ENCODE results near the gene MAP3K13.
"Not testable (repeated sequence)": the region's sequence is repeated elsewhere in the genome, so short reads cannot be mapped to it uniquely, and the experiment has no call there.

MAP3K13 gene

DNA sequence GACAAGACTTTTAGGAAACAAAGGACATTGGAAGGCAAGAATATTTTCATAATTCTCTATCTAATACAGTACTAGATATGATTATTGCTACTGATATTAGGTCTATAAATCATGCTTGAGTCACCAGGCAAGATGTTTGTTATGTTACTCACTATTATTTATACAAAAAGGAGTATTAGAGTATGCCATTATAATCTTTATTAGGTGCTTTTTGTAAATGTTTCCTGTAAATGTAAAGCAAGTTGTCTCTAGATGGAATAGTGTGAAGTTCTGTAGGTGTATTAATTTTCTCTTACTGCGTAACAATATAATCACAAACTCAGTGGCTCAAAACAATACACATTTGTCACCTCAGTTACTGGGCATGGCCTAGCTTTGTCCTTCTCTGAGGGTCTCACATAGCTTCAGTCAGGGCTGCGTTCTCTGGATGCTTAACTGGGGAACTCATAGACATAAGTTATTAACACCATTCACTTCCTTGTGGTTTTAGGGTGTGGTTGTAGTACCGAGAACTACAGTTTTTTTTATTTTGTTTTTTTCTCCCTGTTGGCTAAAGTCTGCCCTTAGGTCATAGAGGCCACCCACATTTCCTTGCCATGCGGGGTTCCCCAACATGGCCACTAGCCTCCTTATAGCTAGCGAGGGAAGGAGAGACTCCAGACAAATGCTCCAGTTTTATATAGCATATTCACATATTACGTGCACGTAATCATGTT lies 20.3 kb upstream of the MAP3K13 start:
- no peak for DNase-seq

DNA sequence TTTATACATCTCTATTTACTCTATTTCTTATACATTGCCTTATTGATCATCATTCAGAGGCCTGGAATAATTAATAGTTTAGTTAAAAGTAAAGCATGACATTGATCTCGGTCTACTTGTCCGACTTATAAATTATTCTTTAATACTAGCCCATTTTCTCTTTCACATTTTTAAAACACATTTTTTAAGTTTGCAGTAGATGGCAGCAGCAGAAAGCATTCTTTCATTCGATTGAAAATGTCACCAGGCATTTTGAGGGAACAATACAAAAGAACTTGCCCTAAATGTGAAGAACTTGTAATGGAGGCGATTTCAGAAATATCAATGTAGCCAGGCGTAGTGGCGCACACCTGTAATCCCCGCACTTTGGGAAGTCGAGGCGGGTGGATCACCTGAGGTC lies 15.5 kb upstream of the MAP3K13 start:
- DNase-seq: no peak

DNA sequence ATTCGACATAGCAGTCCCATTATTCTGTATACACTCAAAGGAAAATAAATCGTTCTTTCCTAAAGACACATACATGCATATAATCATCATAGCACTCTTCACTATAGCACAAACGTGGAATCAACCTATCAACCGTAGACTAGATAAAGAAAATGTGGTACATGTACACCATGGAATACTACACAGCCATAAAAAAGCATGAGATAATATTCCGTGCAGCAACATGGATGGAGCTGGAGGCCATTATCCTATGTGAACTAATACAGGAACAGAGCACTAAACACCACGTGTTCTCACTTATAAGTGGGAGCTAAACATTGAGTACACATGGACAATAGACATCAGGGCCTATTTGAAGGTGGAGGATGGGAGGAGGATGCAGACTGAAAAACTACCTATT lies 12.1 kb upstream of the MAP3K13 start:
- DNase-seq: no peak

DNA sequence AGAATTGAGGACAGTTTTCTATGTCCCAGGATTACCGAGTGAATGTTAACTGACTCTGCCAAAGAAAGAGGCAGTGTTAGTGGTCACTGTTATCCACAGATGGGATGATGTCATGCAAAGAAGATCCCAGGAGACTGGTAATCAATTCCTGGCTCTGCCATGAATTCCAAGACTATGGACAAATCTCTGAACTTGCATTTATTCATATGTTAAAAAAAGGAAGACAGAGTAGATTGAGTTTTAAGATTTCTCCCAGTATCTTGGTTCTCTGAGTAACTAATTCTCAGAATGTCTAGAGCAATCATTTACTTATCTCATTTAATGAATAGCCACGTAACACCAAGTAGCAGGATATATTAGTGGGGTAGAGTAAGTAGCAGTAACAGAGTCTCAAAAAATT lies 11.5 kb upstream of the MAP3K13 start:
- DNase-seq: no peak

DNA sequence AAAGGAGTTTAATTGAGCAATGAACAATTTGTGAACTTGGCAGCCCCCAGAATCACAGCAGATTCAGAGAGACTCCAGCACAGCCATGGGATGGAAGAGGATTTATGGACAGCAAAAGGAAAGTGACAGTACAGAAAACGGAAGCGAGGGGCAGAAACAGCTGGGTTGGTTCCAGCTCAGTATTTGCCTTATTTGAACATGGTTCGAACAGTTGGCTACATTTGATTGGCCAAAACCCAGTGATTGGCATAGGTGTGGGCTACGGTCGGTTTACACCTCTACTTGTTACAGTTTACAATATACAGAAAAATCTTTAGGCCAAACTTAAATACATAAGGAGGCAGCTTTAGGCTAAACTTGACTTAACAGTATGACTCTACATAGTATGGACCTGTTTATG lies 9.7 kb upstream of the MAP3K13 start:
- DNase-seq: no peak

DNA sequence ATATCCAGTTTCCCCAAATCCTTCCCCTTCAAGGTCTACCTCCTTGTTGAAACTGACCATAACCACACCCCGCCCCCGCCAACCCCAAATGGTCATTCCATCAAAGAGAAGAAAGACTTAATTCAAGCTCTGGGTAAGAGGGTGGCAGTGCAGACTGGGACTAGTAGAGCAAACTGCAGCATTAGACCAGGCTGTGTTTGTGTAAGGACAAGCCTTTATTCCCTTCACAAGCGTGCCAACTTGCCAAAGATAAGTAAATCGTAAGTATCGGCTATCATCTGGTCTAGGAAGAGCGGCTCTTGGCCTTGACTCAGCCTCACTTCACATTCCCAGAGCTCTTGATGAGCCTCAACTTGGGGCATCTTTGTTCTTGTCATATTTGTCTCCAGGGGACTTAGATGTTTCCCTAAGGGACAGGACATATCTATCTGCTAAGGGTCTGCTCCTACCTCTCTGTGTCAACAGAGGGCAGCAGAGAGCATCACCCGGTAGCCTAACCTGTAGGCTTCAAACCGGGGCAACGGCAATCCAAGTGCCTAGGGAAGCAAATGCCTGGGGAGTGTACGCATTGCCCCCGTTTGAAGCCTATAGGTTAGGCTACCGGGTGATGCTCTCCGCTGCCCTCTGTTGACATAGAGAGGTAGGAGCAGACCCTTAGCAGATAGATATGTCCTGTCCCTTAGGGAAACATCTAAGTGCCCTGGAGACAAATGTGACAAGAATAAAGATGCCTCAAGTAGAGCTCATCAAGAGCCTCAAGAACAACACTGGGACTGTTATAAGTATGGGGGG lies 8.9 kb upstream of the MAP3K13 start:
- peak in 33 of 51 donors; percentile 3 to 68 (median 32) for DNase-seq

DNA sequence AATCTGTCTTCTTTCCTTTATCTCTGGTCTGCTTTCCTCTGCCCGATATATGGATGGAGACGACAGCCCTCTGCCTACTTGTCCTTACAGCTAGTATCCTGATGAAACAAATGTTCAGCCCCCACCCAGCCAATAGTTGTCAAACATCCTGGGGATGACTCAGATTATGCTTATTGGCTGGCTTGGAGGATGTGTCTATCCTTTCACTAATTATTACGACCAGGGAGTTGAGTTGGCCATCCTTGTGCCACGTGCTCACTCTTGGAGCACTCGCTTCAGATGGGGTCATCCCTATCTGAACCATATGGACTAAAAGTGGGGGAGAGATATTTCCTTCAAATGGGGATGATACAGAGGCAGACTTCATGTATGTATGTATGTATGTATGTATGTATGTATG lies 6.4 kb upstream of the MAP3K13 start:
- no peak for DNase-seq

DNA sequence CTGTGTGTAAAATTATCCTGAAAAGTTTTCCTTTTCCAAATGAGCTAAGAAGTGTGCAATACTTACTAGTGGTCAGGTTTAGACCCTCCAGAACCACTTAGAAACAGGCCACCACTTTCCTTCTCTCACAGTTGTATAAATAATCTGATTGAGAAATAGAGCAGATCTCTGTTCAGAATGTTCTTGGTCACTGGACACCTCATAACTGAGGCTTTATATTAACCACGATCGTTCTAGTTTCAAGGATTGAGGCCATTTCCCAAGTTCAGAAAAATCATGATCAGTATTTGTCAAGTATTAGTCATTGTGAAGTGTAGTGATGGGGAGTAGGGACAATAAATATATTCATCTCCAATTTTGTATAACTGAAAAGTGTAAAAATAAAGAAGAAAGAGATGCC lies 1.0 kb upstream of the MAP3K13 start:
- no peak for DNase-seq

DNA sequence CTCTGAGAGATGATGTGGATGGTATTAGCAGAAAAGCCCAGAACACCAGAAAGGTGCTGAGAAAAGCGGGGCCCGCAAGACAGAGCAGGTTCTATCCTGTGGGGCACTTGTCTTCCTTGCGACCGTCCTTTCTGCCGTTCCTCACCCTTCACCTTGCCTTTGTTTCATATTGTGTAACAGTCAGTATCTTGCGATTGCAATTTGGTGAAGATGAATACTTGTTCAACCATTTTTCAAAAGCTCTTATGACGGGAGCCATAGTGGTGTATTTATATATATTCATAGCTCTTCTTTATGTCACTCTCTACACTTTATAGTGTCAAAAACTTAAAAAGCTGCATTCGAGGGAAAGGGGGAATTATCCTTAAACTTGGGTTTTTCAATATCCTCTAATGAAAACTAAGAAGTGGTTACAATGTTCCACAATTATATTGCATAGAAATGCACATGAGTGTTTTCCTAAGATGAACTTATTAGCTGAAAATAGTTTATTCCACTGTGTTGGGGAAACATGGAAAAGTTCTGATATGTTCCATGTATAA lies 797 bp downstream of the MAP3K13 start:
- peak in 9 of 51 donors; percentile 3 to 75 (median 18) for DNase-seq

DNA sequence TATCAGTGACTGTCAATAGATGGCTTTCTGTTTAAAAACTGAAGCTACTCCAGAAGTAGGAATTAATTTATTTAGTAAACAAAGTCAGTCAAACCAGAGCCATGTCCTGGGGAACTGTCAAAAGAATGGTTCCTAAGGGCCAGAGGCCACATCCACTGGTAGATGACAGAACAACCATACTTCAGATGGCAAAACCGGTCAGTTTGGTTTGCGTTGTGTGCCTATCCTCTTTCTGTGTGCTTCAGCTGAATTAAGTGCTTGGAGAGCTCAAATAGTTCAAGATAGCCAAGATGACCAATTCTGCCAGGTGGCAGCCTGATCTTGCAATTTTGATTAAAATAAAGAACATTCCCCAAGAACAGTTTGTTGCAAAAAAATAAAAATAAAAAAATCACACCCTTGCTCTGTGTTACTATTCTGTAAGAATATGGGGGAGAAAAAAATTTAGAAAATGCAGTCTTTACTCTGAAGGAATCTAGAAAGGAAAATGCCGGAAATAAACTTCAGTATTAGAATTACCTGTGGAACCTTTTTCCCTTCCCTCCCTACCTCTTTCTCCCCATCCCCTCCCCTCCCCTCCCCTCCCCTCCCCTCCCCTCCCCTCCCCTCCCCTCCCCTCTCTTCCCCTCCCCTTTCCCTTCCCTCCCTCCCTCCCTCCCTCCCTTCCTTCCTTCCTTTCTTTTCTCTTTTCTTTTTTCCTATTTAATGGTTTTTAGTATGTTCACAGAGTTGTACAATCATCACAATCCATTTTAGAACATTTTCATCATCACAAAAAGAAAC lies 2.5 kb downstream of the MAP3K13 start:
- DNase-seq: no peak

DNA sequence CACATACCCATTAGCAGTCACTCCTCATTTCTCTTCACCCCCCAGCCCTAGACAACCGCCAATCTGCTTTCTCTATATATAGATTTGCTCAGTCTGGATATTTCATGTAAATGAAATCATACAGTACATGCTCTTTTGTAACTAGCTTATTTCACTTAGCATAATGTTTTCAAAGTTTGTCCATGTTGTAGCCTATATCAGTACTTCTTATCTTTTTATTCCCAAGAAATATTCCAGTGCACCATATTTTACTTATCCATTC lies 3.1 kb downstream of the MAP3K13 start:
- DNase-seq: no peak

DNA sequence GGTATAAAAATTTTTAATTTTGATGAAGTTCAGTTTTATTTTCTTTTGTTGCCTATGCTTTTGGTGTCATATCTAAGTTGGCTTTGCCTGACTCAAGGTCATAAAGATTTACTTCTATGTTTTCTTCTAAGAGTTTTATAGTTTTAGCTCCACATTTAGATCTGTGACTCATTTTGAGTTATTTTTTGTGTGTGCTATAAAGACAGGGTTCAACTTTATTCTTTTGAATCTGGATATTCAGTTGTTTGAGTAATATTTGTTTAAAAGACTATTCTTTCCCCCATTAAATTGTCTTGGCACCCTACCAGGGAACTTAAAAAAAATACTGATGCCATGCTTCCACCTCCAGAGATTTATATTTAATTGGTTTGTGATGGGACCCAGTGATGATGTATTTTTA lies 4.0 kb downstream of the MAP3K13 start:
- DNase-seq: no peak

DNA sequence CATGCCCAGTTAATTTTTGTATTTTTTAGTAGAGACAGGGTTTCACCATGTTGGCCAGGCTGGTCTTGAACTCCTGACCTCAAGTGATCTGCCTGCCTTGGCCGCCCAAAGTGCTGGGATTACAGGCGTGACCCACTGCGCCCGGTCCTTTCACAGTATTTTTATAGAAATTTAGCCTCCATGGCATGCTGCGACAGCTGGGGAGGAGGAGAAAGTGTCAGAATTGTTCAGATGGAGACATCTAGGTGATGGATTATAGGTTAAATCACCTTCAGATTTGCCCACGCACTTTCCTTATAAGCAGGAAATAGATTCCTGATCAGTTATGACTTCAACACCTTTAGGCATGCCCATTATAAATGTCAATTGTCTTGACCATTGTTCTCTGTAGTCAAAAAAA lies 7.4 kb downstream of the MAP3K13 start:
- not testable (repeated sequence) for DNase-seq

DNA sequence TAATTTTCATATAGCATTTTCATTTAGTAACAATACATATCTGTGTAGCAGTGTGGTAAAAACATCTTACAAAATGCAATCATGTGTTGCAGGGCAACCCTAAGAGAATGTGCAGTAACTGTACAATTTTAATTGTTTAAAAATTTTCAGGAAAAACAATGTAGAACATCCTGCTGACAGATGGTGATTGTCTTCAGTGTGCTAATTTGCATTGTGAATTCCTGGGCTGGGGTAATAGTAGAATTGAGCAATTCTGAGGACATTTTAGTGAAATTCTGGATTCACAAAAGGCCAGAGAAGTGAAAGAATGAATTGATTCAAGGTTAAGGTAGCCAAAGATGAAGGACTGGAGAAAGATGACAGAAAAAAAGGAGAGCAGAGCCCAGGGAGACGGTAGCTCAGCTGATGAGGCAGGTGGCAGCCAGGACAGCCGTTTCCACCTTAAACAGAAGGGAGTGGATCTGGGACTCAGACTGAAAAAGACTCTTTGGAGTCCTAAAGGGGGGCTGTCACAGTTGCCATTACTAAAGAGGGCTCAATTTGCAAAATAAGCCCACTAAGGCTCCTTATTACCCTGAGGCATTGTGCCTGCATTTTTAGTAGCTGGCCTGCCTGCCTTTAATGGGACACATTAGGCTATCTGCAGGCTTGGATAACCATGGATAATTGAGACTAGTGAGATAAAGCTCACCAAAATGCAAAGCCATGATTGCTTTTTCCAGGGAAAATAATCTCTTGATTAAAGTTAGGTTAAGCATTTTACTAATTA lies 8.6 kb downstream of the MAP3K13 start:
- no peak for DNase-seq

DNA sequence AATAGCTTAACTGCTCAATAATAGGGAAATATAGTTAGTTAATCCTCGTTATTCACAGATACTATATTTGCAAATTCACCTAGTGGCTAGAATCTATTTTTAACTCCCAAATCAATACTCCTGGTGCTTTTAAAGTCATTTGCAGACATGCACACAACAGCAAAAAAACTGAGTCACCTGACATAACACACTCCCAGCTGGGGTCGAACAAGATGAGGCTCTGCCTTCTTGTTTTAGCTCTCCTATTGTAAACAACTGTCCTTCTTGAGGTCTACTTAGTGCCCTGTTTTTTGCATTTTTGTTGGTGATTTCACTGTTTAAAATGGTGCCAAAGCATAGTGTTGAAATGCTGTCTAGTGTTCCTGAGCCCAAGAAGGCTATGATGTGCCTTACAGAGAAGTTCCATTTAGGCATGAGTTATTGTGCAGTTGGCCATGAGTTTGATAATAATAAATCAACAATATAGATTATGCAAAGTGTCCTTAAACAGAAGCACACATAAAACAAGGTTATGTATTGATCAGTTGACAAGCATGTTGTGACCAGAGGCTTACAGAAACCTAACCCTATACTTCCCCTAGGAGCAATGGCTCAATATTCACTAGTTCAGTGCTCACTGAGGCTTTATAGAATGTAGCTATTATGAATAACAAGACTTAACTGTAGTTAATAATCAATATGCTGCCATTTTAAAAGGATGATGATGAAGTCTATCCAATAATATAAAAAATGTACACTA lies 18.6 kb downstream of the MAP3K13 start:
- no peak for DNase-seq

DNA sequence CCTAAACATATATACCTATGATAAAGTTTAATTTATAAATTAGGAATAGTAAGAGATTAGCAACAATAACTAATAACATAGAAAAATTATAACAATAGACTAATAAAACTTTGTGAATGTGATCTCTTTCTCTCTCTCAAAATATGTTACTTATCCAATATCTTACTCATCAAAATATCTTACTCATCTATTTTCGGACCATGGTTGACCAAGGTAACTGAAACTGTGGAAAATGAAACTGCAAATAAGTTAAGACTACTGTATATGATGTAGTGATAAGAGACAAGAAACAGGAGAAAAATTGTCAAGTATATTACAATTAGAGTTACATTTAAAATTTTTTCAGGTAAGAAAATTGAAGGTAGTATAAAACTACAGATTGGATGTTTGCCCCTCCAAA lies 19.2 kb downstream of the MAP3K13 start:
- DNase-seq: no peak

DNA sequence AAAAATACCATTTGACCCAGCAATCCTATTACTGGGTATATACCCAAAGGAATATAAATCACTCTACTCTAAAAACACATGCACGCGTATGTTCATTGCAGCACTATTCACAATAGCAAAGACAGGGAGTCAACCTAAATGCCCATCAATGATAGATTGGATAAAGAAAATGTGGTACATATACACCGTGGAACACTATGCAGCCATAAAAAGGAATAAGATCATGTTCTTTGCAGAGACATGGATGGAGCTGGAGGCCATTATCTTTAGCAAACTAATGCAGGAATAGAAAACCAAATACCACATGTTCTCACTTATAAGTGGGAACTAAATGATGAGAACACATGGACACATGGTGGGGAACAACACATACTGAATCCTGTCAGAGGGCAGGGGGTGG lies 23.6 kb downstream of the MAP3K13 start:
- not testable (repeated sequence) for DNase-seq

DNA sequence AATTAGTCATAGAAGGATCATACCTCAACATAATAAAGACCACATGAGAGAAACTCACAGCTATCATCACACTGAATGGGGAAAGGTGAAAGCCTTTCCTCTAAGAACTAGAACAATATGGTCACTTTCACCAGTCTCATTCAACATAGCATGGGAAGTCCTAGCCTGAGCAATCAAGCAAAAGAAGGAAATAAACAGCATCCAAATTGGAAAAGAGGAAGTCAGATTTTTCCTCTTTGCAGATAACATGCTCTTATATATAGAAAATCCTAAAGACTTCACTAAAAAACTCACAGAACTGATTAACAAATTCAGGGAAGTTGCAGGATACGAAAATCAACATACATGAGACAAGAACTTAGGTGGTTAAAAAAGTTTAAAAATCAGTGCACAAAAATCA lies 24.7 kb downstream of the MAP3K13 start:
- DNase-seq: no peak

DNA sequence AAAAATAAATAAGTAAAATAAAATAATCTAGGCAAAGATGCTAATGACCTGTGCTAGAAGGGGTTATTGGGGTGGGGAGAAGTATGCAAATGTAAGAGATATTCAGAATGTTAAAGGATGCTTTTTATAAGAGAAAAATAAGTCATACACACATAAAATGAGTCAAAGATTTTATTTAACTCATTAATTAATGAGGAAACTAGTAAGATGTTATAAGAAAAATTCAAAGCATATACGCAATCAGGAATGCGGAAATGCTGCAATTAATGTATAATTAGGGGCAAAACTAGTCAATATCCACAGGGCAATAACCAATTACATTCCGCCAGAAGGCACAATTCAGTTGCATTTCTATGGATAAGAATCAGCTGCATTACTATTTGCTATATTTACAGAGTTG lies 30.1 kb downstream of the MAP3K13 start:
- no peak for DNase-seq

DNA sequence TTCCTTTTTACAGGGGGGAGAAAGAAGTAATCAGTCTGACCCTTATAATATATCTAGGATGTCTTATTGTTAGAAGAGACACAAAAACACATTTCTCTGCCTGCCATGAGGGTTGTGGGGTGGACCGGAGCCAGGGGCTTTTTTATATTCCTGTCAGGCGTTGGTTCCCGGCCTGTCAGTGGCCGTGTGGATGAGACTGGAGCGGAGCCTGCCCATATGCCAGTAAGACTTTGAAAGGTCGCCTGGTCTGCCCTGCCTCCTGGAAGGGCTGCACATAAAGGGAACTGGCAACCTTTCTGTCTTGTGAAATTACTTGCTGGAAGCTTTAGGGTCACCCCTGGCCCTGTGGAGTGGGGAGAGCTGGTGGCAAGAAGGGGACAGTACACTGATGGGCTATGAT lies 34.7 kb downstream of the MAP3K13 start:
- DNase-seq: peak in 43 of 51 donors; percentile 5 to 75 (median 36)

Measured in hypothalamus (tissue), 51 donors.